Measurements from ENCODE around the gene DLGAP1.

GRCh38 chr18:3455090-3455635 lies 999.9 kb downstream of the DLGAP1 start:
- TF ChIP-seq CTCF (IDR thresholded peaks at IDR 0.05) (no peak), POLR2A (IDR thresholded peaks at IDR 0.05) (no peak)

All from right lobe of liver (tissue), 4 donors.